T-helper 1 cell treated with Interleukin-12 subunit alpha and Interleukin-12 subunit beta and Interleukin-4 antibody, amounts not matched to agents 30 μg/mL and 1 μg/mL, for 36 hours (primary cell): ENCODE data around the gene LRRC3C.

ENCODE experiments used
- H3K27ac Mint-ChIP-seq: one replicate; pipeline ENCODE4 v1.8.0; 2021; ENCODE audit warnings: mild to moderate bottlenecking, mixed read lengths
- H3K27me3 Mint-ChIP-seq: one replicate; pipeline ENCODE4 v1.8.0; 2021; ENCODE audit warnings: low read depth, mixed read lengths
- H3K36me3 Mint-ChIP-seq: one replicate; pipeline ENCODE4 v1.8.0; 2021; ENCODE audit warnings: low read depth, mixed read lengths
- H3K4me1 Mint-ChIP-seq: one replicate; pipeline ENCODE4 v1.8.0; 2021; ENCODE audit warnings: low read depth, mixed read lengths
- H3K4me3 Mint-ChIP-seq: one replicate; pipeline ENCODE4 v1.8.0; 2021; ENCODE audit warnings: mild to moderate bottlenecking, moderate library complexity, mixed read lengths
- H3K9me3 Mint-ChIP-seq: one replicate; pipeline ENCODE4 v1.8.0; 2021; ENCODE audit warnings: mixed read lengths

Gene LRRC3C

DNA sequence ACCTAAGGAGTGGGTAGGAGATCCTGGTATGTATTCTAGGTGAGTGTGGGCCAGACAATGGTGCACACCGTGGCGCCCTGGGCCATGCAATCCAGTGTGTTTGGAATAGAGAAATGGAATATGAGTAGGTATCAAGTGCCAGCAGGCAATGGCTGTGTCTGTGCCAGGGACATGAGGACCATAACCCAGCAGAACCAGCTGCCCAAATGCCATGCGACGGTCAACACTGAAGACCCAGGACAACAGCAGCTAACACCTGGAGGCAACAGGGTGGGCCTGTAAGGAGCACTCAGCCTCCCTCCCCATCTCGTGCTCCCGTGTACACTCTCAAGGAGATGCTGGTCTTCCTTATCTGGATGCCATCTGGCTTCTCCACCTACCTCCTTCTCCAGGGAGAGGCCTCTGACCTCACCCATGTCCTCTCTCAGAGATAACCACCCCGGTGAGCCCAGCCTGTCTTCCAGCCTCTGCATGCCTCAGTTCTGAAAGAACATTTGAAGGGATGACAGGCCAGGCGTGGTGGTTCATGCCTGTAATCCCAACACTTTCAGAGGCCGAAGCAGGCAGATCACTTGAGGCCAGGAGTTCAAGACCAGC lies 8.3 kb upstream of the LRRC3C start:
- Mint-ChIP-seq H3K4me1 (peaks cover 61% of the 10 kb centered on the region), H3K27ac (peak overlapping the region; percentile 42), H3K36me3 (peaks cover 70% of the 10 kb centered on the region), H3K27me3 (no peaks in the 10 kb centered on the region), H3K4me3 (peak overlapping the region; percentile 46), H3K9me3 (no peaks in the 10 kb centered on the region)

DNA sequence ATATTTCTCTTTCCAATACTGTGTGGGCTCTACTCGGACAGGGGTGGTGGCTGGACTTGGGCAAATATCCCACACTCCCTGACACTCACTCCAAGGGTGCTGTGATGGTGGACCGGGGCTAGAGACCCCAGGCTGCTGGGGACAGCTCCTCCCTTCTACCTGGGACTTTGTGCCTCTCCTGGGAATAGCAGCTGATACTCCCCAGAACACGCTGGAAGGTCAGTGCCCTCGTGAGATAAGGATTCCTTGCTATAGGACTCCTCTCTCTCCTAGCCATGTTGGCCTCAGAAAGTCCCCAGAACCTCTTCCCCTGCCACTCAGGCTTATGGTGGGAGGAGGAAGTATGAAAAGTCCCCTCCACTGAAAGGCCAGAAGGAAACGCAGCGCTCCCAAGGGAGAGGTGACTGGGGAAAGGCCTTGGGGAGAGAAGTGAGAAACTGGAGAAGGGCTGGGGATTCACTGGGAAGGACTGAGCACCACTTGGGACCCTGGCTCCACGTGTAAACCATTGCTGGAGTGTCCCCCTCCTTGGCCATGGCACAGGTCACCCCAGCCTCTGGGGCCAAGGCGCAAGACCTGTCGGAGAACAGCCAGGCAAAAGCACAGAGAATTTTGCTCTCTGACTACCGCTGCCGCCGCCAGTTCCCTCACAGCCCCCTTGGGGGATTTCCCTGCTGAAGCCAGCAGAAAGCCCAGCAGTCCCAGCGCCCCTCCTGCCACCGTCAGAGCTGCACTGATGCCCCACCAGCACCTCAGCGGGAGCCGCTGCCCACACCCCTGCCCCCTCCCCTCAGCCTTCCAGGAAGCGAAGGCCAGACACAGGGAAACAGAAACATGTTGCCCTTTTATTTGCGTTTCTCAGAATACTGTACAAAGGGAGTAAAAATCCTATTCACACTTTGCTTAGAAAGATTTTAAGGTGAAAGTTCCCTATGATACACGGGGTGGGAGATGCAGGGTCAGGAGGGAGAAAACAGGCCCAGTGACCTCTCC lies 7.0 kb upstream of the LRRC3C start:
- peak overlapping the region; percentile 70 for H3K4me3 Mint-ChIP-seq
- H3K4me1 Mint-ChIP-seq, result peaks cover 72% of the 10 kb centered on the region
- H3K36me3 Mint-ChIP-seq, result peaks cover 76% of the 10 kb centered on the region
- H3K27ac Mint-ChIP-seq, result peak overlapping the region; percentile 90
- H3K9me3 Mint-ChIP-seq, result no peaks in the 10 kb centered on the region
- H3K27me3 Mint-ChIP-seq, result no peaks in the 10 kb centered on the region

DNA sequence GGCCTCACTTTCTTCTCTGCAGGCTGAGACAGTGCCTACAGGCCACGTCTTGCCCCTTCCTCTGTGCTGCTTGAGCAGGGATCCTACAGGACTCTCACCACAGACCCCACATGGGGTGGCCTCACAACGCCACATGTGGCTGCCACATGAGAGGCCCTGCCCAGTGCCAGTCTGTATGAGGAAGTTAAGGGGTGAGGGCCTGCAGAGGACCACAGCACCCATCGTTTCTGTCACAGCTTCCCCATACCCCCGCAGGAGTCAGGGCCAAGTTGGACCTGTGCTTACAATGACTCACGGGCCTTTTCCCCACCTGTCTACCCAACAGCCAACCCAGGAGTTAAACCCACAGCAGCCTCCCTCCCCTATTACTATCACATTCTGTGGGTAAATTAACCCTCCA lies 6.2 kb upstream of the LRRC3C start:
- Mint-ChIP-seq H3K36me3 (peaks cover 77% of the 10 kb centered on the region), H3K4me3 (peak overlapping the region; percentile 70), H3K27ac (peak overlapping the region; percentile 90), H3K9me3 (no peaks in the 10 kb centered on the region), H3K27me3 (no peaks in the 10 kb centered on the region), H3K4me1 (peaks cover 80% of the 10 kb centered on the region)

DNA sequence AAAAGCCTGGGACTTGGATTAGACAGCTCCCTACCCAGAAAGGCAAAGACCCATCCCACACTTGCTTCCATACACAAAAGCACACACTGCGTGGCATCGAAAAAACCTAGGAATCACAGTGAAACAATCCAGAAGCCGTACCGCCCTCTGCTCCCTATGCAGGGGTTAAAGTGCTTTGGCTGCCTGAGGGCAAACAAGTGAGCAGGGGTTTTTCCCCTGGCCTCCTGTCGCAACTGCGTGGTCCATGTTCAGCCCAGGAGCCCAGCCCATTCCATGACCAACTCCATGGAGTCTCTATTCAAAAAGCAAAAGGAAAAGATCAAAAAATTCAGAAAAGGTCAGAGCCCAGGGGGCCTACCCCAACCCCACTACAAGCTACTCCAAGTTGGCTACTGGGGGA lies 5.5 kb upstream of the LRRC3C start:
- peak overlapping the region; percentile 70 for H3K4me3 Mint-ChIP-seq
- H3K4me1 Mint-ChIP-seq, result peaks cover 77% of the 10 kb centered on the region
- peaks cover 79% of the 10 kb centered on the region for H3K36me3 Mint-ChIP-seq
- H3K9me3 Mint-ChIP-seq, result no peaks in the 10 kb centered on the region
- no peaks in the 10 kb centered on the region for H3K27me3 Mint-ChIP-seq
- peak overlapping the region; percentile 90 for H3K27ac Mint-ChIP-seq

DNA sequence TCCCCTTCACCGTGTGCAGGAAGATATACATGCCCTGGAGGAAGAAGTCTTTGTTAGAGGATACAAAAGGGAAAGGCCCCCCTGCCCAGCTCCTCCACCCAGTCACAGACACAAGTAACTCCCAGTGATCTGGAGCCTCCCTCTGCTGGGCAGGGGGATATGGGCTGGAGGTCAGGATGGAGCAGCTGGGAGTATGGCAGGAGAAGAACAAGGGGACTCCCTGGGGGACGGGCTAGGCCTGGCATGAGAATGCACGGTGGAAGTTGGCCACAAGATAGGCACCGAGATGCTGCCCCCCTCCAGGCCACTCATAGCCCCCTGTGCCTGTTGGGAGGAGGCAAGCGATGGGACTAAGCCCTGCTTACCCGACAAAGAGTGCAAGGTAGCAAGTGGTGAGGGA lies 4.3 kb upstream of the LRRC3C start:
- H3K27me3 Mint-ChIP-seq, result no peaks in the 10 kb centered on the region
- H3K4me3 Mint-ChIP-seq, result peak overlapping the region; percentile 62
- H3K9me3 Mint-ChIP-seq, result no peaks in the 10 kb centered on the region
- H3K27ac Mint-ChIP-seq, result peak overlapping the region; percentile 71
- H3K4me1 Mint-ChIP-seq, result peaks cover 76% of the 10 kb centered on the region
- peaks cover 70% of the 10 kb centered on the region for H3K36me3 Mint-ChIP-seq

GRCh38 chr17:39923836-39924690 lies 3.5 kb upstream of the LRRC3C start:
- H3K27me3 Mint-ChIP-seq, result no peaks in the 10 kb centered on the region
- peak overlapping the region; percentile 99 for H3K4me3 Mint-ChIP-seq
- peak overlapping the region; percentile 93 for H3K27ac Mint-ChIP-seq
- H3K4me1 Mint-ChIP-seq, result peaks cover 74% of the 10 kb centered on the region
- H3K9me3 Mint-ChIP-seq, result no peaks in the 10 kb centered on the region
- peaks cover 64% of the 10 kb centered on the region for H3K36me3 Mint-ChIP-seq

- H3K36me3 Mint-ChIP-seq, result peaks cover 60% of the 10 kb centered on the region
- H3K27me3 Mint-ChIP-seq, result no peaks in the 10 kb centered on the region
- H3K9me3 Mint-ChIP-seq, result no peaks in the 10 kb centered on the region
- H3K4me3 Mint-ChIP-seq, result peak overlapping the region; percentile 99
- H3K4me1 Mint-ChIP-seq, result peaks cover 74% of the 10 kb centered on the region
- peak overlapping the region; percentile 93 for H3K27ac Mint-ChIP-seq
Measured at GRCh38 chr17:39924691-39925055, 2.9 kb upstream of the LRRC3C start.

- peak overlapping the region; percentile 99 for H3K4me3 Mint-ChIP-seq
- no peaks in the 10 kb centered on the region for H3K27me3 Mint-ChIP-seq
- no peaks in the 10 kb centered on the region for H3K9me3 Mint-ChIP-seq
- peaks cover 67% of the 10 kb centered on the region for H3K4me1 Mint-ChIP-seq
- H3K27ac Mint-ChIP-seq, result peak overlapping the region; percentile 93
- peaks cover 56% of the 10 kb centered on the region for H3K36me3 Mint-ChIP-seq
Measured at GRCh38 chr17:39925282-39926134, 2.0 kb upstream of the LRRC3C start.

DNA sequence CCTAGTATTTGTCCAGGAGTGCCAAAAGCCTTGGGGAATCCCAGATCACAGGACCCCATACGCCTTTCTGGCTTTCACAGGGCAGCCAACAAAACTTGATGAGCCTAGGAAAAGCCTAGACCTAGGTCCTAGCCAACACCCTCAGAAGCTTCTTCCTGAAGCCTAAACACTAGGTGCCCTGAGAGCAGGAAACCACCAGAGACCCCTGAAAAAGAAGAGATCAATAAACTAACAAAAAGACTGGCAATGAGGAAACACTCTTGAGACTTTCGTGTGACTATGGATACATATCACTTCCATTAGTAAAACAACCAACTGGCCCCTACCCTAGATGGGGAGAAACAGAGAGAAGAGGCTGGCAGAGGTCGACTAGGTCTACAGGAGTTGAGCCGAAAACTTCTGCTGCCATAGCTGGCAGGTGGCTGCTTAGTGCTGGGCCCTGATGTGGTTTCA lies 1.4 kb upstream of the LRRC3C start:
- H3K27me3 Mint-ChIP-seq, result no peaks in the 10 kb centered on the region
- H3K36me3 Mint-ChIP-seq, result peaks cover 49% of the 10 kb centered on the region
- peaks cover 61% of the 10 kb centered on the region for H3K4me1 Mint-ChIP-seq
- H3K9me3 Mint-ChIP-seq, result no peaks in the 10 kb centered on the region
- H3K27ac Mint-ChIP-seq, result peak overlapping the region; percentile 93
- H3K4me3 Mint-ChIP-seq, result peak overlapping the region; percentile 99

GRCh38 chr17:39926588-39927100 lies 888 bp upstream of the LRRC3C start:
- no peaks in the 10 kb centered on the region for H3K9me3 Mint-ChIP-seq
- peak overlapping the region; percentile 93 for H3K27ac Mint-ChIP-seq
- no peaks in the 10 kb centered on the region for H3K27me3 Mint-ChIP-seq
- H3K4me3 Mint-ChIP-seq, result peak overlapping the region; percentile 99
- peaks cover 44% of the 10 kb centered on the region for H3K36me3 Mint-ChIP-seq
- H3K4me1 Mint-ChIP-seq, result peaks cover 56% of the 10 kb centered on the region

GRCh38 chr17:39927929-39928857 lies 661 bp downstream of the LRRC3C start:
- Mint-ChIP-seq H3K9me3 (no peaks in the 10 kb centered on the region), H3K4me3 (peak overlapping the region; percentile 99), H3K36me3 (peaks cover 31% of the 10 kb centered on the region), H3K4me1 (peaks cover 42% of the 10 kb centered on the region), H3K27me3 (no peaks in the 10 kb centered on the region), H3K27ac (peak overlapping the region; percentile 94)

DNA sequence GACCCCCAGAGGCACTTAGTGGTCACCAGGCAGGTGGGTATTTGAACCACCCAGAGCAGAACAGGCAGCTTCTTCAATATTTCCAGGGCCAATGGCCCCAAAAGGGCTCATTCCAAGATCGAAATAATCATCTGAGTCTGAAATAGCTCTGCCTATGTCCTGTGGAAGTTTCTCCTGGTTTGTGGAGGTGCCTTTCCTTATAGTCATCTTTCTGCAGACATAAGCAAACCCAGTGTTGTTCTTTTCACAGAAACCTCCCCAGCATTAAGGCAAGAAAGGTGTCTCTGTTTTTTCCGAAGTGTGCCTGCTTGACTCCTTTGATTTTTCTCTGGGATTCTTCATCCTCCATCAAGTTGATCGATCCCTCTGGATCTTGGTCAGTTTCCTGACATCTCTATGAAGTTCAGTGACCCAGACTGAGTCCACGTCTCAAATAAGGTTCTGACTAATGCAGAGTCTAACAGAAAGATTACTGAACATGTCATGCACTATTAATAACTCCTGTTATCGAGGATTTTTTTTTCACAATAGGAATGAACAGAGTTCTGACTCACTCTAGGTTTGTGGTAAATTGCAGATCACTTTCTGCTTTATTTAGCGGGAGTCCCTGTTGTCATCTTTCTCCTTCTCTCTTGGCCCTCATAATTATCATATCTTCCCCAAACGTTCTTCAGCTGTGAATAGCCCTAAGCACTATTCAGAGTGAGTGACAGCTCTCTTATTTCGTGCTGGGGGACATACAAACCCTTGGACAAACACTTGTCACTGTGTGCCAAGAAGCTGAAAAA lies 1.5 kb downstream of the LRRC3C start:
- Mint-ChIP-seq H3K27ac (no peak overlapping the region), H3K4me3 (no peak overlapping the region)

More for the DNA sequence above, 1.5 kb downstream of the LRRC3C start:
- Mint-ChIP-seq H3K4me1 (peaks cover 37% of the 10 kb centered on the region), H3K9me3 (no peaks in the 10 kb centered on the region), H3K36me3 (peaks cover 26% of the 10 kb centered on the region), H3K27me3 (no peaks in the 10 kb centered on the region)
